ENCODE results near the gene CCDC154. TPM values are rescaled to one million over a fixed set of nuclear protein-coding genes. Genes with fewer than 3 reads are reported as not detected.

The CCDC154 gene
- total and polyA plus RNA-seq, 10 of the 15 experiments (the other 5 are each of a cell fraction or from before 2014, with no cell fraction given): 0.06 to 0.26 (median 0.25) TPM; not detected in 7

DNA sequence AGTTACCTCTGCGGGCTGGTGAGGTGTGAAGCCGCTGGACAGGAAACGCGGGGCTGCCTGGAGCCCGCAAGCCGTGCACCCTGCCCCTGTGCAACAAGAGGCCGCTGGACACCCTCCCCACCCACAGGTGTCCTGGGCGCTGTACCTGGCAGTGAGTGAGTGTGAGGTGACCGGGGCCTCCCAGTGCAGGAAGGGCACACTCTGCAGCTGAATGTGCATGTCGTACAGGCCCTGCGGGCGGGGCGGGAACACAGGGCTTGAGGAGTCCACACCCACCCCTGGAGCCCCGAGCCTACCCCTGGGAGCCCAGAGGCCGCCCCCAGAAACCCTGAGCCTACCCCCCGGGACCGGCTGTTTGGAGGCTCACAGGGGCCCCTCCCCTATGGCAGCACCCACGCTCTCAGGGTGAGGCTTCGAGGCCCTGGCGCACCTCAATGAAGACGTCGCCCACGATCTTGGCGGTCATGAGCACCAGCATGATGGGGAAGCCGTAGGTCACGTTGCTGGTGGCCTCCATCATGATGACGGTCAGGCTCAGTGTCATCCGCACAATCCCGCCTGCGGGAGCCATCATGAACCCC lies 4.3 kb upstream of the CCDC154 start:
- Histone ChIP-seq H3K9me3 (replicated peaks; ENCODE audit: control insufficient read depth, insufficient read depth, low read length) (no peaks in the 10 kb centered on the region), H3K79me2 (ENCODE audit: control insufficient read depth, insufficient read depth, low read length) (no peaks in the 10 kb centered on the region), H4K20me1 (ENCODE audit: control insufficient read depth, insufficient read depth) (no peaks in the 10 kb centered on the region), H3K4me2 (ENCODE audit: control insufficient read depth, insufficient read depth) (no peak overlapping the region), H3K9ac (ENCODE audit: control insufficient read depth, insufficient read depth, low read length) (no peak overlapping the region), H3K4me3 (no peak overlapping the region), H3K27ac (ENCODE audit: control insufficient read depth, insufficient read depth) (no peak overlapping the region), H2AFZ (ENCODE audit: control insufficient read depth, low read depth, low read length) (no peak overlapping the region), H3K27me3 (replicated peaks in 1 of 2; ENCODE audit: control insufficient read depth in 2 of 2, insufficient read depth in 2 of 2, low read length in 1 of 2) (no peaks in the 10 kb centered on the region), H3K36me3 (ENCODE audit: control insufficient read depth in 2 of 2, insufficient read depth in 2 of 2, low read length in 1 of 2) (no peaks in the 10 kb centered on the region; a peak in 2 of 4 replicates), H3K4me1 (ENCODE audit: control insufficient read depth, insufficient read depth, low read length) (no peaks in the 10 kb centered on the region)
- ChIA-PET SMC1A (ENCODE audit: uncharacterized antibody, unreplicated experiment) (no interaction called here), RAD21 (ENCODE audit: unreplicated experiment) (no interaction called here), POLR2A (no interaction called here), CTCF (no interaction called here)
- TF ChIP-seq MYC (IDR thresholded peaks at IDR 0.05; ENCODE audit: insufficient read depth, insufficient read length, insufficient replicate concordance, low read length, severe bottlenecking) (no peak), NR2F1 (conservative IDR thresholded peaks at IDR 0.05) (no peak), KLF5 (IDR thresholded peaks at IDR 0.05; ENCODE audit: partially characterized antibody) (no peak), HDAC2 (IDR thresholded peaks at IDR 0.05) (no peak), RFX5 (IDR thresholded peaks at IDR 0.05; ENCODE audit: low read depth, low read length) (no peak), CHD4 (IDR thresholded peaks at IDR 0.05) (no peak), MTA3 (IDR thresholded peaks at IDR 0.05; ENCODE audit: borderline replicate concordance, low read length) (no peak), SREBF1 (IDR thresholded peaks at IDR 0.05; ENCODE audit: low read length) (no peak), EGR1 (IDR thresholded peaks at IDR 0.05; ENCODE audit: borderline replicate concordance in 1 of 2, low read depth in 2 of 2, low read length in 2 of 2) (no peak), HDGF (IDR thresholded peaks at IDR 0.05) (no peak)
- DNase-seq (ENCODE audit: low read depth, low spot score) (no peak), ATAC-seq (no peak), FAIRE-seq (no peak)
- intact Hi-C loops (cut with micrococcal nuclease; ENCODE audit: unreplicated experiment): no loop called here
- WGBS (ENCODE audit: insufficient coverage, insufficient replicate concordance, low lambda C conversion rate, missing lambda C conversion rate): 96% methylated on average over 27 of the region's 30 CpGs
- no TSS peak for BruUV-seq (replicated peaks)
- in situ Hi-C loops (cut with MboI): no loop called here

GRCh38 chr16:1447965-1448364 lies 3.6 kb upstream of the CCDC154 start:
- Histone ChIP-seq H3K36me3 (ENCODE audit: control insufficient read depth in 2 of 2, insufficient read depth in 2 of 2, low read length in 1 of 2) (no peaks in the 10 kb centered on the region), H3K9me3 (replicated peaks; ENCODE audit: control insufficient read depth, insufficient read depth, low read length) (no peaks in the 10 kb centered on the region), H3K4me2 (ENCODE audit: control insufficient read depth, insufficient read depth) (no peak overlapping the region), H3K4me1 (ENCODE audit: control insufficient read depth, insufficient read depth, low read length) (no peaks in the 10 kb centered on the region), H3K27ac (ENCODE audit: control insufficient read depth, insufficient read depth) (no peak overlapping the region), H3K79me2 (ENCODE audit: control insufficient read depth, insufficient read depth, low read length) (no peaks in the 10 kb centered on the region), H4K20me1 (ENCODE audit: control insufficient read depth, insufficient read depth) (no peaks in the 10 kb centered on the region), H2AFZ (ENCODE audit: control insufficient read depth, low read depth, low read length) (no peak overlapping the region), H3K9ac (ENCODE audit: control insufficient read depth, insufficient read depth, low read length) (no peak overlapping the region), H3K27me3 (replicated peaks in 1 of 2; ENCODE audit: control insufficient read depth in 2 of 2, insufficient read depth in 2 of 2, low read length in 1 of 2) (no peaks in the 10 kb centered on the region), H3K4me3 (no peak overlapping the region)
- ChIA-PET RAD21 (ENCODE audit: unreplicated experiment) (no interaction called here), SMC1A (ENCODE audit: uncharacterized antibody, unreplicated experiment) (no interaction called here), CTCF (no interaction called here), POLR2A (no interaction called here)
- ATAC-seq (no peak), FAIRE-seq (no peak), DNase-seq (ENCODE audit: low read depth, low spot score) (no peak)
- in situ Hi-C loops (cut with MboI) (no loop called here), intact Hi-C loops (cut with micrococcal nuclease; ENCODE audit: unreplicated experiment) (no loop called here)
- BruUV-seq (replicated peaks): no TSS peak
- 85% methylated on average over 9 of the region's 11 CpGs for WGBS (ENCODE audit: insufficient coverage, insufficient replicate concordance, low lambda C conversion rate, missing lambda C conversion rate)
- TF ChIP-seq EP300 (IDR thresholded peaks at IDR 0.05; ENCODE audit: borderline replicate concordance in 1 of 2, control insufficient read depth in 1 of 2, low read depth in 2 of 2, low read length in 2 of 2) (no peak), TAF1 (IDR thresholded peaks at IDR 0.05; ENCODE audit: borderline replicate concordance, low read depth, low read length) (no peak), GABPA (IDR thresholded peaks at IDR 0.05; ENCODE audit: low read depth) (no peak), LARP7 (IDR thresholded peaks at IDR 0.05) (no peak), BCL11A (IDR thresholded peaks at IDR 0.05; ENCODE audit: low read depth, low read length) (no peak), FOXK2 (IDR thresholded peaks at IDR 0.05) (no peak), ZNF24 (IDR thresholded peaks at IDR 0.05) (no peak), NFYA (IDR thresholded peaks at IDR 0.05; ENCODE audit: borderline replicate concordance, low read depth, low read length) (no peak), BMI1 (IDR thresholded peaks at IDR 0.05; ENCODE audit: borderline replicate concordance) (no peak), ATF3 (IDR thresholded peaks at IDR 0.05; ENCODE audit: borderline replicate concordance, extremely low read depth, low read depth, low read length) (no peak), SPI1 (IDR thresholded peaks at IDR 0.05; ENCODE audit: borderline replicate concordance, insufficient read depth, low read depth, low read length) (no peak), IKZF2 (IDR thresholded peaks at IDR 0.05) (no peak)

Measured in GM12878 (cell line).